K562 (cell line): Measurements from ENCODE around the gene NMNAT3. TPM values are rescaled to one million over a fixed set of nuclear protein-coding genes. Genes with fewer than 3 reads are reported as not detected.

ENCODE experiments used
- ASH1L ChIP-seq: fragments of 450-650 bp; IDR thresholded peaks from 2 replicates; pipeline ENCODE4 v1.6.1; 2018; ENCODE audit warnings: borderline replicate concordance, mild to moderate bottlenecking, low read depth; ENCODE audit not compliant: partially characterized antibody
- CREM ChIP-seq: IDR thresholded peaks from 2 replicates; pipeline ENCODE4 v1.6.1; 2014; ENCODE audit warnings: antibody characterized with exemption, low read depth
- HMG20A ChIP-seq: fragments of 450-650 bp; formaldehyde crosslinking; conservative IDR thresholded peaks from 2 replicates; pipeline ENCODE4 v1.4.0; 2020; ENCODE audit warnings: mild to moderate bottlenecking, mixed read lengths
- HNRNPL ChIP-seq: fragments of 200-400 bp; formaldehyde crosslinking; IDR thresholded peaks from 2 replicates; pipeline ENCODE4 v1.6.1; 2017; ENCODE audit warnings: low read depth, mild to moderate bottlenecking, low read length
- MBD2 ChIP-seq: sonication (generic); IDR thresholded peaks from 2 replicates; pipeline ENCODE4 v1.6.1; 2016; ENCODE audit warnings: low read depth, borderline replicate concordance
- MCM7 ChIP-seq, 2 experiments: fragments of 450-650 bp; IDR thresholded peaks; 2 replicates each; pipeline ENCODE4 v1.6.1; 2016 to 2018
- PBX2 ChIP-seq, 2 experiments: IDR thresholded peaks in 1 of 2; conservative IDR thresholded peaks in 1 of 2; 2 replicates each; pipeline ENCODE4 v1.6.1; 2016; ENCODE audit warnings: low read depth in 2 of 2, mild to moderate bottlenecking in 1 of 2, missing compliant biosample characterization in 1 of 2, missing genetic modification characterization in 1 of 2, moderate library complexity in 1 of 2
- PURB ChIP-seq: sonication (generic); formaldehyde crosslinking; IDR thresholded peaks from 2 replicates; pipeline ENCODE4 v1.9.0; 2021; ENCODE audit warnings: low read depth, mild to moderate bottlenecking, missing genetic modification reagents
- YY1 ChIP-seq, 3 experiments: IDR thresholded peaks; 2 replicates each; pipeline ENCODE4 v1.6.1; 2011; ENCODE audit warnings: low read length in 2 of 3, mild to moderate bottlenecking in 2 of 3, moderate library complexity in 2 of 3, borderline replicate concordance in 1 of 3, control low read depth in 1 of 3, low read depth in 1 of 3; ENCODE audit not compliant: insufficient read depth in 3 of 3, insufficient replicate concordance in 2 of 3, control insufficient read depth in 1 of 3, insufficient read length in 1 of 3; ENCODE audit errors: extremely low read depth in 1 of 3
- ZBTB43 ChIP-seq: sonication (generic); formaldehyde crosslinking; IDR thresholded peaks from 2 replicates; pipeline ENCODE4 v1.8.0; 2023; ENCODE audit warnings: mild to moderate bottlenecking, missing genetic modification reagents
- polyA plus RNA-seq, 8 experiments: library from polyadenylated mRNA; depleted of rRNA in 4 of 8; stranded (reverse) in 5 of 8; unstranded in 3 of 8; fragments of >200 nt; fragmentation: Nextera tagmentation in 2 of 8; fragmentation: Illumina TruSeq in 1 of 8; extraction: Ambion mirVana in 2 of 8; extraction: Trizol in 1 of 8; gene quantifications; 2 replicates each; pipeline versions ENCODE4 v1.2.1 to v1.2.3, GENCODE V29; 2011 to 2014; ENCODE audit warnings: inconsistent platforms in 1 of 8, missing spikeins in 1 of 8
- total RNA-seq, 7 experiments: library from RNA; depleted of rRNA in 6 of 7; stranded (reverse); fragments of >200 nt in 6 of 7; fragmentation: Illumina TruSeq in 2 of 7; extraction: Trizol in 2 of 7; gene quantifications; 2 replicates each; pipeline versions ENCODE4 v1.2.1 to v1.2.3, GENCODE V29; 2011 to 2021; ENCODE audit warnings: low replicate concordance in 1 of 7
- TF ChIP-seq, protein P1 (sequence below): fragments of 250-450 bp; sonication (Bioruptor Pico); IDR thresholded peaks from 2 replicates; pipeline ENCODE4 v1.9.0; 2021; ENCODE audit warnings: mild to moderate bottlenecking

Gene NMNAT3
- total and polyA plus RNA-seq, 9 of the 15 experiments (the other 6 are each of a cell fraction or from before 2014, with no cell fraction given) = 2.3 to 12.5 (median 6.6) TPM

- TF ChIP-seq PURB (CRISPR knock-in tag) (no peak), PBX2 (CRISPR knock-in tag; IDR thresholded peaks at IDR 0.05; ENCODE audit: low read depth) (no peak), PBX2 (tag; conservative IDR thresholded peaks at IDR 0.05; ENCODE audit: low read depth) (no peak), CREM (no peak), MBD2 (no peak), MCM7 (IDR thresholded peaks at IDR 0.05) (no peak), HNRNPL (no peak), HMG20A (no peak), YY1 (IDR thresholded peaks at IDR 0.05; ENCODE audit: borderline replicate concordance in 1 of 3, control insufficient read depth in 1 of 3, extremely low read depth in 1 of 3, insufficient read depth in 3 of 3, insufficient read length in 1 of 3, insufficient replicate concordance in 2 of 3, low read depth in 1 of 3, low read length in 2 of 3) (peak in 1 of 3 experiments; percentile 44), ASH1L (no peak), ZBTB43 (no peak)
- TF ChIP-seq, protein P1, sequence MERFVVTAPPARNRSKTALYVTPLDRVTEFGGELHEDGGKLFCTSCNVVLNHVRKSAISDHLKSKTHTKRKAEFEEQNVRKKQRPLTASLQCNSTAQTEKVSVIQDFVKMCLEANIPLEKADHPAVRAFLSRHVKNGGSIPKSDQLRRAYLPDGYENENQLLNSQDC = no peak
- TF ChIP-seq, all 486 proteins: peak for 10
These were observed 115.7 kb downstream of the NMNAT3 start (continued) for GRCh38 chr3:139561959-139562676.
